PC-9 (cell line): ENCODE measurements around the gene MVB12B. TPM values are rescaled to one million over a fixed set of nuclear protein-coding genes. Genes with fewer than 3 reads are reported as not detected.

Experiments
- BruUV-seq: library from RNA; stranded (reverse); fragments of 400-500 nt; replicated peaks from 2 replicates; lab custom pipeline; 2021; lab: Mats Ljungman, UMichigan
- CTCF ChIA-PET: fragments of 300-600 bp; sonication (Branson Sonifier 250); formaldehyde crosslinking; loops from one replicate; lab custom pipeline; 2022; ENCODE audit warnings: antibody characterized with exemption; lab: Charles Lee
- POLR2A ChIA-PET: fragments of 300-600 bp; sonication (Branson Sonifier 250); formaldehyde crosslinking; loops from one replicate; lab custom pipeline; 2022; ENCODE audit warnings: antibody characterized with exemption; ENCODE audit not compliant: unreplicated experiment; lab: Charles Lee
- DNase-seq, 2 experiments: peaks; one replicate each; pipeline versions ENCODE4 v3.0.0 to v3.0.0-alpha.2; 2015 to 2022; ENCODE audit warnings: mixed read lengths in 1 of 2
- H2AFZ ChIP-seq: fragments of 200-600 bp; sonication (generic); 2 replicates; pipeline ENCODE4 v1.8.1; 2017; ENCODE audit warnings: antibody characterized with exemption
- H3F3A ChIP-seq: fragments of 200-600 bp; sonication (generic); 2 replicates; pipeline ENCODE4 v1.8.1; 2017; ENCODE audit warnings: antibody characterized with exemption, mild to moderate bottlenecking, low read depth; ENCODE audit not compliant: insufficient read depth
- H3K27ac ChIP-seq: fragments of 200-600 bp; sonication (generic); 2 replicates; pipeline ENCODE4 v1.6.1; 2016; ENCODE audit warnings: mixed run types
- H3K27me3 ChIP-seq: fragments of 200-600 bp; sonication (generic); 2 replicates; pipeline ENCODE4 v1.6.1; 2016; ENCODE audit warnings: low read depth, mixed run types; ENCODE audit not compliant: insufficient read depth
- H3K36me3 ChIP-seq: fragments of 200-600 bp; sonication (generic); 2 replicates; pipeline ENCODE4 v1.6.1; 2016; ENCODE audit warnings: low read depth, mixed run types
- H3K4me1 ChIP-seq: fragments of 200-600 bp; sonication (generic); replicated peaks from 2 replicates; pipeline ENCODE4 v1.6.1; 2016; ENCODE audit warnings: mixed run types; ENCODE audit not compliant: insufficient read depth
- H3K4me2 ChIP-seq: fragments of 200-600 bp; sonication (generic); 2 replicates; pipeline ENCODE4 v1.6.1; 2017; ENCODE audit warnings: mixed run types
- H3K4me3 ChIP-seq: fragments of 200-600 bp; sonication (generic); 2 replicates; pipeline ENCODE4 v1.6.1; 2016; ENCODE audit warnings: mixed run types
- H3K79me2 ChIP-seq: fragments of 200-600 bp; sonication (generic); 2 replicates; pipeline ENCODE4 v1.6.1; 2017; ENCODE audit warnings: low read depth, mixed run types
- H3K9me2 ChIP-seq: fragments of 200-600 bp; sonication (generic); 2 replicates; pipeline ENCODE4 v1.8.1; 2017; ENCODE audit warnings: mild to moderate bottlenecking; ENCODE audit not compliant: insufficient read depth
- H3K9me3 ChIP-seq: fragments of 200-600 bp; sonication (generic); 2 replicates; pipeline ENCODE4 v1.8.1; 2016; ENCODE audit warnings: low read depth; ENCODE audit not compliant: insufficient read depth
- H4K20me1 ChIP-seq: fragments of 200-600 bp; sonication (generic); 2 replicates; pipeline ENCODE4 v1.8.1; 2017; ENCODE audit not compliant: insufficient read depth
- CTCF ChIP-seq: fragments of 200-600 bp; sonication (generic); conservative IDR thresholded peaks from 2 replicates; pipeline ENCODE4 v1.6.1; 2017; ENCODE audit warnings: mixed run types, antibody characterized with exemption, mild to moderate bottlenecking, moderate library complexity
- EZH2 ChIP-seq: fragments of 200-600 bp; sonication (generic); IDR thresholded peaks from 2 replicates; pipeline ENCODE4 v1.8.0; 2017; ENCODE audit warnings: antibody characterized with exemption, low read depth
- intact Hi-C: fragments of 100-400 bp; cut with micrococcal nuclease; formaldehyde crosslinking; loops from one replicate; pipeline ENCODE4 v1.10.0; 2022; ENCODE audit not compliant: unreplicated experiment
- total RNA-seq: library from RNA; stranded (reverse); gene quantifications from 2 replicates; pipeline ENCODE4 v1.2.3, GENCODE V29; 2021

The MVB12B gene
- total RNA-seq, 1 experiment from 2014 or later = 8.8 TPM

GRCh38 chr9:126417684-126418083 is 91.1 kb downstream of the MVB12B start:
- H3K36me3 ChIP-seq = no peaks in the 10 kb centered on the region
- TF ChIP-seq EZH2 (no peak), CTCF (no peak)
- no peak for DNase-seq
- BruUV-seq = no TSS peak
- H2AFZ ChIP-seq = no peak overlapping the region
- ChIA-PET POLR2A (no interaction called here), CTCF (no interaction called here)
- no peaks in the 10 kb centered on the region for H3K9me3 ChIP-seq
- no peaks in the 10 kb centered on the region for H4K20me1 ChIP-seq
- peaks cover 27% of the 10 kb centered on the region for H3F3A ChIP-seq
- no peaks in the 10 kb centered on the region for H3K9me2 ChIP-seq
- intact Hi-C loops = no loop called here
- H3K4me2 ChIP-seq = peak overlapping the region; percentile 27; the same call in 1 of the 2 replicates
- H3K27me3 ChIP-seq = no peaks in the 10 kb centered on the region
- no peaks in the 10 kb centered on the region for H3K79me2 ChIP-seq
- peaks cover 35% of the 10 kb centered on the region for H3K4me1 ChIP-seq
- H3K27ac ChIP-seq = peak overlapping the region; percentile 57; the same call in 1 of the 2 replicates
- H3K4me3 ChIP-seq = no peak overlapping the region

- H3K36me3 ChIP-seq = no peaks in the 10 kb centered on the region
- TF ChIP-seq EZH2 (no peak), CTCF (no peak)
- H3F3A ChIP-seq = peaks cover 27% of the 10 kb centered on the region
- no peak overlapping the region for H3K4me2 ChIP-seq
- BruUV-seq = no TSS peak
- no peak overlapping the region for H3K4me3 ChIP-seq
- no peaks in the 10 kb centered on the region for H4K20me1 ChIP-seq
- intact Hi-C loops = no loop called here
- no peaks in the 10 kb centered on the region for H3K27me3 ChIP-seq
- no peaks in the 10 kb centered on the region for H3K9me2 ChIP-seq
- no peak overlapping the region for H3K27ac ChIP-seq
- ChIA-PET CTCF (no interaction called here), POLR2A (no interaction called here)
- H3K79me2 ChIP-seq = no peaks in the 10 kb centered on the region
- H3K4me1 ChIP-seq = peaks cover 35% of the 10 kb centered on the region
- no peak for DNase-seq
- no peak overlapping the region for H2AFZ ChIP-seq
- H3K9me3 ChIP-seq = no peaks in the 10 kb centered on the region
Measured at GRCh38 chr9:126418608-126419007, 92.0 kb downstream of the MVB12B start.

GRCh38 chr9:126419475-126419874 is 92.8 kb downstream of the MVB12B start:
- Histone ChIP-seq H3K9me2 (no peaks in the 10 kb centered on the region), H3K27ac (peak overlapping the region; percentile 69), H4K20me1 (no peaks in the 10 kb centered on the region), H3K36me3 (no peaks in the 10 kb centered on the region), H3K27me3 (no peaks in the 10 kb centered on the region), H3K4me1 (peaks cover 35% of the 10 kb centered on the region), H3K9me3 (no peaks in the 10 kb centered on the region), H3K4me2 (peak overlapping the region; percentile 52), H3K4me3 (no peak overlapping the region), H3K79me2 (no peaks in the 10 kb centered on the region), H3F3A (peaks cover 27% of the 10 kb centered on the region), H2AFZ (no peak overlapping the region)
- CTCF ChIA-PET = no interaction called here
- no peak for TF ChIP-seq EZH2
- 0 out of 2 replicates have a peak, but pooled peaks have one; percentile 48 for TF ChIP-seq CTCF
- POLR2A ChIA-PET = no interaction called here
- peak in 1 of 2 experiments; percentile 90 for DNase-seq
- BruUV-seq = no TSS peak
- intact Hi-C loops = no loop called here
